Nephron progenitor cell (in vitro differentiated cells): ENCODE data around the gene ACSM5.
"Not testable (repeated sequence)": the region's sequence is repeated elsewhere in the genome, so short reads cannot be mapped to it uniquely, and the experiment has no call there.

ENCODE experiments used
- DNase-seq: peaks from one replicate; pipeline ENCODE4 v3.0.0; 2021
- H3K27ac Mint-ChIP-seq: 2 replicates; pipeline ENCODE4 v1.8.0; 2021; ENCODE audit warnings: mild to moderate bottlenecking, moderate library complexity, mixed read lengths
- H3K27me3 Mint-ChIP-seq: 2 replicates; pipeline ENCODE4 v1.8.0; 2021; ENCODE audit warnings: mild to moderate bottlenecking, low read depth, mixed read lengths; ENCODE audit not compliant: poor library complexity
- H3K36me3 Mint-ChIP-seq: 2 replicates; pipeline ENCODE4 v1.8.0; 2021; ENCODE audit warnings: low read depth, mixed read lengths
- H3K4me1 Mint-ChIP-seq: 2 replicates; pipeline ENCODE4 v1.8.0; 2021; ENCODE audit warnings: mixed read lengths
- H3K4me3 Mint-ChIP-seq: 2 replicates; pipeline ENCODE4 v1.8.0; 2021; ENCODE audit warnings: mild to moderate bottlenecking, moderate library complexity, mixed read lengths
- H3K9me3 Mint-ChIP-seq: 2 replicates; pipeline ENCODE4 v1.8.0; 2021; ENCODE audit warnings: mild to moderate bottlenecking, moderate library complexity, mixed read lengths
- CTCF ChIP-seq: fragments of 200-600 bp; sonication (generic); IDR thresholded peaks from 2 replicates; pipeline ENCODE4 v1.5.0; 2021; ENCODE audit warnings: antibody characterized with exemption

The ACSM5 gene

GRCh38 chr16:20451364-20451763 is 42.0 kb downstream of the ACSM5 start, which contains the start of gene ACSM2A:
Gene ACSM2A, plus strand, starts transcription at chr16:20451521. Its CDS starts 8,594 bp downstream, at chr16:20460115.
- not testable (repeated sequence) for H3K27me3 Mint-ChIP-seq, H3K4me1 Mint-ChIP-seq, H3K9me3 Mint-ChIP-seq, H3K27ac Mint-ChIP-seq, H3K36me3 Mint-ChIP-seq, H3K4me3 Mint-ChIP-seq, DNase-seq

- not testable (repeated sequence) for H3K4me1 Mint-ChIP-seq, H3K27ac Mint-ChIP-seq
These were observed 44.3 kb downstream of the ACSM5 start for GRCh38 chr16:20453633-20454032.

GRCh38 chr16:20459227-20459626 is 49.9 kb downstream of the ACSM5 start:
- H3K4me3 Mint-ChIP-seq, H3K36me3 Mint-ChIP-seq, H3K9me3 Mint-ChIP-seq, H3K27me3 Mint-ChIP-seq, DNase-seq, H3K4me1 Mint-ChIP-seq, H3K27ac Mint-ChIP-seq: not testable (repeated sequence)

More at GRCh38 chr16:20453633-20454032, 44.3 kb downstream of the ACSM5 start:
- not testable (repeated sequence) for H3K27me3 Mint-ChIP-seq, DNase-seq, H3K36me3 Mint-ChIP-seq, H3K9me3 Mint-ChIP-seq, H3K4me3 Mint-ChIP-seq

GRCh38 chr16:20460313-20460712 is 51.0 kb downstream of the ACSM5 start:
- not testable (repeated sequence) for H3K9me3 Mint-ChIP-seq, H3K27me3 Mint-ChIP-seq, DNase-seq, H3K36me3 Mint-ChIP-seq, H3K27ac Mint-ChIP-seq, H3K4me3 Mint-ChIP-seq, H3K4me1 Mint-ChIP-seq

- DNase-seq, H3K27ac Mint-ChIP-seq, H3K36me3 Mint-ChIP-seq, H3K27me3 Mint-ChIP-seq, H3K9me3 Mint-ChIP-seq, H3K4me3 Mint-ChIP-seq, H3K4me1 Mint-ChIP-seq: not testable (repeated sequence)
These were observed 59.6 kb downstream of the ACSM5 start for GRCh38 chr16:20468954-20469353.

GRCh38 chr16:20469930-20470329 is 60.6 kb downstream of the ACSM5 start:
- not testable (repeated sequence) for H3K27me3 Mint-ChIP-seq

GRCh38 chr16:20470732-20471131 is 61.4 kb downstream of the ACSM5 start:
- DNase-seq, H3K27me3 Mint-ChIP-seq, H3K9me3 Mint-ChIP-seq, H3K4me1 Mint-ChIP-seq, H3K36me3 Mint-ChIP-seq, H3K27ac Mint-ChIP-seq, H3K4me3 Mint-ChIP-seq: not testable (repeated sequence)

More at GRCh38 chr16:20469930-20470329, 60.6 kb downstream of the ACSM5 start:
- not testable (repeated sequence) for H3K4me1 Mint-ChIP-seq, H3K9me3 Mint-ChIP-seq, H3K4me3 Mint-ChIP-seq, H3K27ac Mint-ChIP-seq, DNase-seq, H3K36me3 Mint-ChIP-seq

- not testable (repeated sequence) for H3K36me3 Mint-ChIP-seq, H3K9me3 Mint-ChIP-seq, H3K4me1 Mint-ChIP-seq, H3K4me3 Mint-ChIP-seq, H3K27ac Mint-ChIP-seq, DNase-seq
- peaks cover 17% of the 10 kb centered on the region for H3K27me3 Mint-ChIP-seq
These were observed 67.9 kb downstream of the ACSM5 start for GRCh38 chr16:20477188-20477744.

- DNase-seq, H3K9me3 Mint-ChIP-seq, H3K4me3 Mint-ChIP-seq, H3K27ac Mint-ChIP-seq, H3K36me3 Mint-ChIP-seq, H3K4me1 Mint-ChIP-seq: not testable (repeated sequence)
- peaks cover 17% of the 10 kb centered on the region for H3K27me3 Mint-ChIP-seq
These were observed 74.7 kb downstream of the ACSM5 start for GRCh38 chr16:20483989-20484388.

GRCh38 chr16:20484726-20485125 is 75.4 kb downstream of the ACSM5 start:
- Mint-ChIP-seq H3K36me3 (no peaks in the 10 kb centered on the region), H3K4me1 (no peaks in the 10 kb centered on the region), H3K4me3 (no peak overlapping the region), H3K27ac (no peak overlapping the region), H3K27me3 (peaks cover 20% of the 10 kb centered on the region), H3K9me3 (peaks cover 4% of the 10 kb centered on the region)
- no peak for DNase-seq
- no peak for TF ChIP-seq CTCF
